ENCODE measurements around the gene TUBB. TPM values are rescaled to one million over a fixed set of nuclear protein-coding genes. Genes with fewer than 3 reads are reported as not detected.

TUBB gene
- total RNA-seq, 1 experiment from 2014 or later = 886 TPM

- Histone ChIP-seq H3K27me3 (ENCODE audit: insufficient read depth, low read length) (no peaks in the 10 kb centered on the region), H3K4me3 (replicated peaks in 1 of 2; ENCODE audit: low read depth in 1 of 2, low read length in 2 of 2) (peak overlapping the region in 1 of 2 experiments; percentile 87; a peak in 3 of 4 replicates), H3K36me3 (ENCODE audit: control insufficient read depth in 1 of 2, insufficient read depth in 2 of 2, low read length in 2 of 2) (no peaks in the 10 kb centered on the region), H3K79me2 (ENCODE audit: insufficient read depth, low read length) (peaks cover 28% of the 10 kb centered on the region), H3K9me2 (ENCODE audit: insufficient read depth) (no peaks in the 10 kb centered on the region), H3K27ac (ENCODE audit: low read depth, low read length) (peak overlapping the region; percentile 98), H3K9ac (ENCODE audit: low read length) (peak overlapping the region; percentile 95), H3K4me2 (ENCODE audit: low read length) (peak overlapping the region; percentile 98), H2AFZ (ENCODE audit: low read depth, low read length, poor library complexity, severe bottlenecking) (no peak overlapping the region), H4K20me1 (ENCODE audit: insufficient read depth) (no peaks in the 10 kb centered on the region), H3K9me3 (ENCODE audit: control insufficient read depth in 1 of 2, insufficient read depth in 1 of 2, low read depth in 1 of 2, low read length in 2 of 2) (no peaks in the 10 kb centered on the region), H3K4me1 (ENCODE audit: control insufficient read depth in 1 of 2, insufficient read depth in 2 of 2, low read length in 2 of 2) (peaks cover 48 to 71% of the 10 kb centered on the region in 2 experiments)
- ChIA-PET POLR2A (interaction anchor here (0.8 to 2.4 kb wide), 4 partner anchors 23 to 74 kb away, joined by 4 to 12 read pairs (median 4); partner anchors contain the start of gene MDC1), RAD21 (ENCODE audit: low non-redundant PET in 1 of 2, low total read pairs in 2 of 2, uncharacterized antibody in 2 of 2, unreplicated experiment in 2 of 2) (no interaction called here), CTCF (no interaction called here)
- BruUV-seq (replicated peaks) = no TSS peak
- TF ChIP-seq SRF (IDR thresholded peaks at IDR 0.05; ENCODE audit: low read depth) = no peak
- TF ChIP-seq ATF3 (IDR thresholded peaks at IDR 0.05) = no peak
- TF ChIP-seq ELF1 (IDR thresholded peaks at IDR 0.05; ENCODE audit: borderline replicate concordance, low read depth) = no peak
- TF ChIP-seq EZH2phosphoT487 (IDR thresholded peaks at IDR 0.05; ENCODE audit: borderline replicate concordance) = no peak
- TF ChIP-seq POLR2A (IDR thresholded peaks at IDR 0.05; ENCODE audit: borderline replicate concordance, extremely low read depth, insufficient read depth, insufficient read length) = no peak
- TF ChIP-seq CBX3 (IDR thresholded peaks at IDR 0.05; ENCODE audit: low read depth) = no peak
- no peak for TF ChIP-seq YY1 (IDR thresholded peaks at IDR 0.05; ENCODE audit: extremely low read depth, insufficient replicate concordance, low read depth, low read length)
- no peak for TF ChIP-seq JUND (IDR thresholded peaks at IDR 0.05)
- no peak for TF ChIP-seq REST (IDR thresholded peaks at IDR 0.05; ENCODE audit: low read depth)
- TF ChIP-seq SIN3A (IDR thresholded peaks at IDR 0.05; ENCODE audit: low read depth) = no peak
- TF ChIP-seq ZFX (IDR thresholded peaks at IDR 0.05) = no peak
- no peak for TF ChIP-seq FOSL1 (IDR thresholded peaks at IDR 0.05; ENCODE audit: low read depth)
- no peak for TF ChIP-seq EGR1 (IDR thresholded peaks at IDR 0.05; ENCODE audit: low read depth)
- intact Hi-C loops (cut with micrococcal nuclease) = no loop called here
- no peak for DNase-seq (ENCODE audit: low read depth, low spot score)
- ATAC-seq = no peak
These were observed 31.6 kb upstream of the TUBB start for GRCh38 chr6:30688569-30688968.

Measured in HCT116 (cell line).